DOHH2 (cell line): Measurements from ENCODE around the gene PACSIN1.

ENCODE experiments used
- H3F3A ChIP-seq: fragments of 200-600 bp; sonication (generic), shearing (Covaris generic); 2 replicates; pipeline ENCODE4 v1.6.0; 2016; ENCODE audit warnings: antibody characterized with exemption, mild to moderate bottlenecking; ENCODE audit not compliant: control insufficient read depth, insufficient read depth
- H3K27ac ChIP-seq: fragments of 200-600 bp; sonication (generic); 2 replicates; pipeline ENCODE4 v1.5.1; 2014; ENCODE audit warnings: low read depth, mild to moderate bottlenecking, low read length, moderate library complexity
- H3K27me3 ChIP-seq: fragments of 200-600 bp; sonication (generic); 2 replicates; pipeline ENCODE4 v1.6.1; 2014; ENCODE audit warnings: mild to moderate bottlenecking, low read length, mixed read lengths; ENCODE audit not compliant: control insufficient read depth
- H3K36me3 ChIP-seq: fragments of 200-600 bp; sonication (generic); 2 replicates; pipeline ENCODE4 v1.6.1; 2014; ENCODE audit warnings: mild to moderate bottlenecking, low read length, moderate library complexity, mixed read lengths; ENCODE audit not compliant: control insufficient read depth
- H3K4me1 ChIP-seq: fragments of 200-600 bp; sonication (generic); 2 replicates; pipeline ENCODE4 v1.6.1; 2014; ENCODE audit warnings: mild to moderate bottlenecking, low read length, mixed read lengths; ENCODE audit not compliant: control insufficient read depth
- H3K4me2 ChIP-seq: fragments of 200-600 bp; sonication (generic); 2 replicates; pipeline ENCODE4 v1.6.0; 2014; ENCODE audit warnings: mild to moderate bottlenecking, low read length, moderate library complexity
- H3K4me3 ChIP-seq: fragments of 200-600 bp; sonication (generic); 2 replicates; pipeline ENCODE4 v1.5.1; 2014; ENCODE audit warnings: mild to moderate bottlenecking, low read length, mixed read lengths
- H3K79me2 ChIP-seq: fragments of 200-600 bp; sonication (generic); 2 replicates; pipeline ENCODE4 v1.6.1; 2014; ENCODE audit warnings: mild to moderate bottlenecking, low read length, mixed read lengths; ENCODE audit not compliant: control insufficient read depth
- H3K9me2 ChIP-seq: fragments of 200-600 bp; sonication (generic); replicated peaks from 2 replicates; pipeline ENCODE4 v1.6.1; 2014; ENCODE audit warnings: mild to moderate bottlenecking, low read length, mixed read lengths; ENCODE audit not compliant: control insufficient read depth
- H3K9me3 ChIP-seq: fragments of 200-600 bp; sonication (generic); 2 replicates; pipeline ENCODE4 v1.6.1; 2014; ENCODE audit warnings: antibody characterized with exemption, low read length, mixed read lengths; ENCODE audit not compliant: control insufficient read depth, insufficient read depth
- H4K20me1 ChIP-seq: fragments of 200-600 bp; sonication (generic); 2 replicates; pipeline ENCODE4 v1.6.0; 2014; ENCODE audit warnings: low read depth, mild to moderate bottlenecking, antibody characterized with exemption, low read length, moderate library complexity; ENCODE audit not compliant: control insufficient read depth, insufficient read depth
- EZH2phosphoT487 ChIP-seq: fragments of 200-600 bp; sonication (generic); IDR thresholded peaks from 2 replicates; pipeline ENCODE4 v1.6.1; 2017; ENCODE audit warnings: borderline replicate concordance, mild to moderate bottlenecking, antibody characterized with exemption, low read length, moderate library complexity, mixed read lengths
- TF ChIP-seq, protein P1 (sequence below): fragments of 200-600 bp; sonication (generic); IDR thresholded peaks from one replicate; pipeline ENCODE4 v1.5.1; 2014; ENCODE audit warnings: antibody characterized with exemption, mild to moderate bottlenecking, low read depth, low read length; ENCODE audit not compliant: poor library complexity, severe bottlenecking

The PACSIN1 gene

DNA sequence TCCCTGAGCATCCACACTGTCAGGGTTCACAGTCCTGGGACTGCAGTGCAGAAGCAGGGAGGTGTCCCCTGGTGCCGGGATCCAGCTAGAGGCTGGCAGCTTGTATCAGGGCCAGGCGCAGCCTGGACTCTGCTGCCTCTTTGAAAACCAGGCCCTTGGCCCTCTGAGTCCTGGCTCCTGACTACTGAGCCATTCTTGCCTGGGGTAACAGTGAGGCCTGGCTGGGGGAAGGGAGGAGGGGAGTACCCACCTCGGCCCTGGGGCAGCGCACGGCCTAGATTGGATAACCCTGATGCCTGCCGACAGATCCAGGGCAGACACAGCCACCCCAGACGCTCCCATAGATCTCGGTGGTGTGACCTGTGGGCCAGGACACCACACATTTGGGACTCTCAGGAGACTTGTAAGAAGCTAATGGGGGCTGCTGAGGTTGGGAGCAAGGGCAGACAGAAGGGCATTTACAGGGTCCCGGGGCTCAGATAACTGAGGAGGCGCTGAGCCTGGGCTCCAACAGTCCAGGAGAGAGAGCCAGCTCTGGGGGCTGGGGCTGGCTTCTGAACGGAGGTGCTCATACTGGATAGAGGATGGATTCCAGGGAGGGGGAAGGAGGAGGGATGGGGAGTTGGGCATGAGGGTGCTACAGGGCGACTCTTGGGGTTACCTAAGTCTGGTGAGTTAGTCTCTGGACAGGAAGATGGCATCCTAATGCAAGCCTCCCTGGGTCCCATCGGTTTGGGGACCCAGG is 59.7 kb downstream of the PACSIN1 start:
- Histone ChIP-seq H3K9me2 (no peaks in the 10 kb centered on the region), H3F3A (no peaks in the 10 kb centered on the region), H3K27ac (no peak overlapping the region), H3K79me2 (no peaks in the 10 kb centered on the region), H3K4me1 (peaks cover 12% of the 10 kb centered on the region), H3K4me3 (no peak overlapping the region), H3K27me3 (no peaks in the 10 kb centered on the region), H3K9me3 (no peaks in the 10 kb centered on the region), H4K20me1 (no peaks in the 10 kb centered on the region), H3K4me2 (no peak overlapping the region), H3K36me3 (no peaks in the 10 kb centered on the region)
- TF ChIP-seq, protein P1, sequence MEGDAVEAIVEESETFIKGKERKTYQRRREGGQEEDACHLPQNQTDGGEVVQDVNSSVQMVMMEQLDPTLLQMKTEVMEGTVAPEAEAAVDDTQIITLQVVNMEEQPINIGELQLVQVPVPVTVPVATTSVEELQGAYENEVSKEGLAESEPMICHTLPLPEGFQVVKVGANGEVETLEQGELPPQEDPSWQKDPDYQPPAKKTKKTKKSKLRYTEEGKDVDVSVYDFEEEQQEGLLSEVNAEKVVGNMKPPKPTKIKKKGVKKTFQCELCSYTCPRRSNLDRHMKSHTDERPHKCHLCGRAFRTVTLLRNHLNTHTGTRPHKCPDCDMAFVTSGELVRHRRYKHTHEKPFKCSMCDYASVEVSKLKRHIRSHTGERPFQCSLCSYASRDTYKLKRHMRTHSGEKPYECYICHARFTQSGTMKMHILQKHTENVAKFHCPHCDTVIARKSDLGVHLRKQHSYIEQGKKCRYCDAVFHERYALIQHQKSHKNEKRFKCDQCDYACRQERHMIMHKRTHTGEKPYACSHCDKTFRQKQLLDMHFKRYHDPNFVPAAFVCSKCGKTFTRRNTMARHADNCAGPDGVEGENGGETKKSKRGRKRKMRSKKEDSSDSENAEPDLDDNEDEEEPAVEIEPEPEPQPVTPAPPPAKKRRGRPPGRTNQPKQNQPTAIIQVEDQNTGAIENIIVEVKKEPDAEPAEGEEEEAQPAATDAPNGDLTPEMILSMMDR = no peak
- no peak for TF ChIP-seq EZH2phosphoT487

DNA sequence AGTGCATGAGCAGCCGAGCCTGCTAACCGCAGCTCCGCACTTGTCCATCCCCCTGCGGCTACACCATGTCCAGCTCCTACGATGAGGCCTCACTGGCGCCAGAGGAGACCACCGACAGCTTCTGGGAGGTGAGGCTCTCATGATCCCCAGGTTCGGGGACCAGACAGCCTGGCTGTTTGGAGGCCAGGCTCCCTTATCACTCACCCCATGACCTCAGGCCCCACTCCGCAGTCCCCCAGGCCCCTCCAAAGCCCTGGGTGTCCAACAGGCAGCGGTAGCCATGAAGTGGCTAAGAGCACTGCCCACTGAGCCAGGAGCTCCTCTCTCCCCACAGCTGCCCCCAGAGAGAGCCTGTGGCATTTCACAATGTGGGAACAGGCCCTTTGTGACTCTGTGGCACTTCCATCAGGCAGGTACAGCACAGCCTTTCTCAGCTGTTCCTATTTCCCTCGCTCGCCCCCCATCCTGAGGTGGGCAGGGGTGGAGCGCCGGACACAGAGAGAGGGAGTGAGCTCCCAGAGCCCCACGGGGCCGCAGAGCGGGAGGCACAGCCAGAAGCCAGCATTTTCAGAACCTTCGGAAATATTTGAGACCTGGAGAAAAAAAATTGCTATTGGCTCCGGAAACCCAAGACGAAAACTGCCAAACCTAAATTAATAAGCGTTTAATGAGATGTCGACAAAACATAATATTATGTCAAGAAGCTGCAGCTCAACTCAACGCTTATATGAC is 60.5 kb downstream of the PACSIN1 start:
- peak overlapping the region; percentile 35 for H3K4me2 ChIP-seq
- no peaks in the 10 kb centered on the region for H4K20me1 ChIP-seq
- H3K79me2 ChIP-seq = no peaks in the 10 kb centered on the region
- no peaks in the 10 kb centered on the region for H3K9me3 ChIP-seq
- no peaks in the 10 kb centered on the region for H3F3A ChIP-seq
- H3K9me2 ChIP-seq = no peaks in the 10 kb centered on the region
- no peak overlapping the region for H3K27ac ChIP-seq
- 0 out of 2 replicates have a peak overlapping the region, but pooled peaks have one; percentile 19 for H3K4me3 ChIP-seq
- no peaks in the 10 kb centered on the region for H3K27me3 ChIP-seq
- peaks cover 12% of the 10 kb centered on the region for H3K4me1 ChIP-seq
- TF ChIP-seq, protein P1 = no peak
- TF ChIP-seq EZH2phosphoT487 = no peak
- H3K36me3 ChIP-seq = no peaks in the 10 kb centered on the region

DNA sequence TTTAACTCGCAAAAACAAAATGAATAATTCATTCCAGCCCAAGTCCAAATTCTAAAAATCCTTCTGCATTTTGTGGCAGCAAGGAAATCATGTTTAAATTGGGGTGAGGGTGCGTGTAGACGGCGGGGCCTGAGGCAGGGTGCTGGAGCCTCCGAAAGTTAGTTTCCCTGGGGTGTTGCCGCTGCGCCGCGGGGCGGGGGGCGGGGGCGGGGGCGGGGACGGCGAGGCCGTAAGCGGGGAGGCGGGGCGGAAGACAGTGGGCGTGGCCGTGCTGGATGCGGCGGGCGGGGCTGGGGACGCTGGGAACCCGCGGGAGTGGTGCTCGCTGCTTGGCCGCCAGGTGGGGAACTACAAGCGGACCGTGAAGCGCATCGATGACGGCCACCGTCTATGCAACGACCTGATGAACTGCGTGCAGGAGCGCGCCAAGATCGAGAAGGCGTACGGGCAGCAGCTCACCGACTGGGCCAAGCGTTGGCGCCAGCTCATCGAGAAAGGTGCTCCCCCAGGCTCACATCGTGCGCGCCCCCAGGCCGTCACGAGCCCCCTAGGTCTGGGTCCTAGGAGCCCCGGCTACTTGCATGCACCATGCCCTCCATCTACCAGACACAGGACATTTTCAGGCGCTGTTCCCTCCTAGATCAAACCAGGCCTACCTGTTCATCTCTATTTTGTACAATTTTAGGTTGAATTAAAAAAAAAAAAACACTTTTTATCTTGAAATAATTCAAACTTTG is 61.3 kb downstream of the PACSIN1 start:
- Histone ChIP-seq H3K36me3 (no peaks in the 10 kb centered on the region), H3K4me3 (peak overlapping the region; percentile 44), H3F3A (no peaks in the 10 kb centered on the region), H3K27ac (no peak overlapping the region), H3K9me3 (no peaks in the 10 kb centered on the region), H3K79me2 (no peaks in the 10 kb centered on the region), H4K20me1 (no peaks in the 10 kb centered on the region), H3K4me1 (peaks cover 12% of the 10 kb centered on the region), H3K27me3 (no peaks in the 10 kb centered on the region), H3K4me2 (peak overlapping the region; percentile 68), H3K9me2 (no peaks in the 10 kb centered on the region)
- no peak for TF ChIP-seq EZH2phosphoT487
- TF ChIP-seq, protein P1 = peak; percentile 60
